ENCODE measurements around the gene GPAM. TPM values are rescaled to one million over a fixed set of nuclear protein-coding genes. Genes with fewer than 3 reads are reported as not detected.

Gene GPAM
- total RNA-seq, 1 experiment from 2014 or later, result 16.0 TPM

- Histone ChIP-seq H3K4ac (ENCODE audit: low read depth, low read length) (no peak overlapping the region), H3K27ac (ENCODE audit: insufficient read length, low read depth, low read length) (no peak overlapping the region), H3K18ac (ENCODE audit: insufficient read length, low read depth, low read length) (no peak overlapping the region), H3T11ph (ENCODE audit: low read length) (no peak overlapping the region), H2BK12ac (ENCODE audit: insufficient read length, low read depth, low read length) (no peak overlapping the region), H3K56ac (ENCODE audit: insufficient read length, low read depth, low read length) (no peak overlapping the region), H3K79me2 (ENCODE audit: insufficient read depth, low read length) (no peaks in the 10 kb centered on the region), H3K23me2 (ENCODE audit: insufficient read length, low read depth, low read length, poor library complexity, severe bottlenecking) (peaks cover 3% of the 10 kb centered on the region), H3K23ac (ENCODE audit: insufficient read length, low read depth, low read length) (no peak overlapping the region), H2BK5ac (ENCODE audit: insufficient read length, low read length) (no peak overlapping the region), H3K9me3 (ENCODE audit: control insufficient read depth, low read depth, low read length) (no peaks in the 10 kb centered on the region), H3K4me1 (ENCODE audit: insufficient read depth, low read length) (no peaks in the 10 kb centered on the region), H3K79me1 (ENCODE audit: insufficient read depth, low read depth, low read length, poor library complexity, severe bottlenecking) (no peaks in the 10 kb centered on the region), H3K14ac (ENCODE audit: insufficient read depth, low read length) (no peak overlapping the region), H4K8ac (replicated peaks; ENCODE audit: insufficient read length, low read depth, low read length) (no peak overlapping the region), H3K27me3 (ENCODE audit: insufficient read depth, low read length) (no peaks in the 10 kb centered on the region), H2BK20ac (ENCODE audit: low read depth, low read length, poor library complexity, severe bottlenecking) (no peak overlapping the region), H2BK15ac (ENCODE audit: low read depth, low read length) (no peak overlapping the region), H4K5ac (ENCODE audit: insufficient read length, low read depth, low read length) (no peak overlapping the region), H4K20me1 (ENCODE audit: control insufficient read depth, insufficient read depth, insufficient read length) (no peaks in the 10 kb centered on the region), H3K9ac (ENCODE audit: extremely low read depth, insufficient read length, low read length) (no peak overlapping the region), H4K91ac (ENCODE audit: insufficient read length, low read depth, low read length) (no peak overlapping the region), H3K4me2 (ENCODE audit: insufficient read depth, insufficient read length, low read length) (no peak overlapping the region), H2BK120ac (ENCODE audit: low read depth, low read length, poor library complexity, severe bottlenecking) (no peak overlapping the region), H2AFZ (ENCODE audit: low read length) (no peak overlapping the region), H2AK5ac (ENCODE audit: insufficient read length, low read length) (no peak overlapping the region)
- no peak overlapping the region for H3K27ac Mint-ChIP-seq
- no peaks in the 10 kb centered on the region; a peak in 1 of 7 replicates for H3K36me3 Mint-ChIP-seq (ENCODE audit: insufficient read depth in 1 of 3, low read depth in 3 of 3)
- TF ChIP-seq CTCF (conservative IDR thresholded peaks at IDR 0.05), result no peak
- H3K4me3 Mint-ChIP-seq, result no peak overlapping the region
- DNase-seq, result no peak
- H3K4me1 Mint-ChIP-seq, result peaks cover 13% of the 10 kb centered on the region in 2 experiments
- WGBS (ENCODE audit: extremely low coverage, insufficient read length, low lambda C conversion rate), result no CpG with 5 or more reads among the region's 1 CpG
- H3K27me3 Mint-ChIP-seq (ENCODE audit: low read depth), result 0 out of 2 replicates have a peak, but pooled peaks cover 2% of the 10 kb centered on the region
- peaks cover 11% of the 10 kb centered on the region in 2 experiments for H3K9me3 Mint-ChIP-seq
Measured at GRCh38 chr10:112185959-112186358, 2.4 kb upstream of the GPAM start.

Measured in H9 (cell line).